ENCODE data around the gene YIPF2.
"Not testable (repeated sequence)": the region's sequence is repeated elsewhere in the genome, so short reads cannot be mapped to it uniquely, and the experiment has no call there.

The YIPF2 gene

GRCh38 chr19:10908380-10908960 lies 20.0 kb downstream of the YIPF2 start:
- DNase-seq = no peak

GRCh38 chr19:10907925-10908324 lies 20.5 kb downstream of the YIPF2 start:
- DNase-seq = no peak

GRCh38 chr19:10899151-10899653 lies 29.2 kb downstream of the YIPF2 start:
- DNase-seq = no peak

GRCh38 chr19:10898633-10899032 lies 29.8 kb downstream of the YIPF2 start:
- DNase-seq = no peak

GRCh38 chr19:10896851-10897526 lies 31.4 kb downstream of the YIPF2 start:
- no peak for DNase-seq

GRCh38 chr19:10895920-10896319 lies 32.5 kb downstream of the YIPF2 start:
- no peak for DNase-seq

- DNase-seq = no peak
Measured at GRCh38 chr19:10895363-10895762, 33.1 kb downstream of the YIPF2 start.

GRCh38 chr19:10894911-10895213 lies 33.6 kb downstream of the YIPF2 start:
- no peak for DNase-seq

- DNase-seq = no peak
Measured at GRCh38 chr19:10892256-10892655, 36.2 kb downstream of the YIPF2 start.

- no peak for DNase-seq
Measured at GRCh38 chr19:10891405-10892086, 36.9 kb downstream of the YIPF2 start.

- DNase-seq = no peak
Measured at GRCh38 chr19:10889880-10890279, 38.6 kb downstream of the YIPF2 start.

- no peak for DNase-seq
Measured at GRCh38 chr19:10888421-10888866, 40.0 kb downstream of the YIPF2 start.

GRCh38 chr19:10887616-10888367 lies 40.6 kb downstream of the YIPF2 start:
- no peak for DNase-seq

- no peak for DNase-seq
Measured at GRCh38 chr19:10885201-10886169, 43.0 kb downstream of the YIPF2 start.

- DNase-seq = no peak
Measured at GRCh38 chr19:10884274-10884673, 44.2 kb downstream of the YIPF2 start.

- DNase-seq = no peak
Measured at GRCh38 chr19:10882108-10882457, 46.4 kb downstream of the YIPF2 start.

GRCh38 chr19:10881403-10882107 lies 46.9 kb downstream of the YIPF2 start:
- no peak for DNase-seq

GRCh38 chr19:10878253-10878652 lies 50.2 kb downstream of the YIPF2 start:
- DNase-seq = no peak

- DNase-seq = not testable (repeated sequence)
Measured at GRCh38 chr19:10877608-10878007, 50.8 kb downstream of the YIPF2 start.

GRCh38 chr19:10876459-10877240 lies 51.8 kb downstream of the YIPF2 start:
- DNase-seq = no peak

GRCh38 chr19:10874024-10874423 lies 54.4 kb downstream of the YIPF2 start:
- no peak for DNase-seq

Data from stimulated activated CD4-positive, alpha-beta T cell treated with anti-CD3 and anti-CD28 coated beads, Interleukin-1b, Interleukin-23, amount 100 ng/mL, for 48 hours (primary cell).